Putamen (tissue), 1 donor: Measurements from ENCODE around the gene OR51D1.
A peak's percentile ranks its signal among the peaks of the same experiment; 100 is the strongest.

ENCODE experiments used
- DNase-seq: peaks from one replicate; pipeline ENCODE4 v3.0.0-alpha.2; 2016; ENCODE audit warnings: low spot score

Gene OR51D1

DNA sequence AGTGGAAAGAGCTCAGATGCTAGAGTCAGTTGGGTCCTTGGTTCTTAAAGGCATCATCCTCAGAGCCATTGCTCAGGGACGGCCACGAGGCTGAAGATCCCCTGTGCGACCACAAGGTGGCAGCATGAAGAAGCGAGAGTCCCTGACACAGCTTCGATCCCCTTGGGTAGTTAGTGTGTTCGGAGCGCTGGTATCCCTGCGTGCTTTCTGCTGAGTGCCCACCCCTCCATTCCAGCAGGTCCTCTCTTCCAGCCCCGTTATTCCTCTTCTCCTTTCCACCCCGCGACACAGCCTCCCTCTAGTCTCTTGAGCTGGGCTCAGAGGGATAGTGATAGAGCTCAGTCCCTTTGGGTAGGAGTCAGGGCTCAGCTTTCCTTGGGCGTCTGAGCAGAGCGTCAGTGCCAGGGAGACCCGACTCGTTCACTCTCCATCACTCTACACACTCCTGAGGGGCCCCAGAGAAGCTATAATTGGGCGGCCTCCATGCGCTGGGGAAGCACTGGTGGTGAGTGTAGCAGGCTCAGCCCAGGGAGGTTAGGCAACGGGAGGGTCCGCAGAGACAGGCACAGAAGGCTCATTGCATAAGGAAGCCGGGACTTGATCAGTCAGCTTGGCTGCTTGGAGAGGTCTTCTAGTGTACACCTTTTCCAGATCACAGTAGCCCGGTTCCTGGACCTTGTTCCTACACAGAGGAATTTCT, at the start of gene OR51D1:
OR51D1 (plus strand) TSS at position 516 of the 700 bp plus-strand sequence. CDS start 2,314 bp downstream, outside the sequence.
- DNase-seq = peak; percentile 52

- DNase-seq = no peak
These were observed 48.3 kb upstream of the OR51D1 start for GRCh38 chr11:4589017-4589416.

- no peak for DNase-seq
These were observed 43.5 kb upstream of the OR51D1 start, which contains the start of gene OR52I1 for GRCh38 chr11:4593739-4594138. Gene OR52I1 (plus strand): TSS chr11:4594039. CDS start chr11:4594039, 0 bp downstream.

GRCh38 chr11:4605057-4605456, 32.2 kb upstream of the OR51D1 start:
- DNase-seq = no peak

- DNase-seq = peak; percentile 4
These were observed 30.9 kb upstream of the OR51D1 start for GRCh38 chr11:4606231-4607015.

GRCh38 chr11:4607096-4607495, 30.2 kb upstream of the OR51D1 start:
- no peak for DNase-seq

GRCh38 chr11:4607781-4608666, 29.3 kb upstream of the OR51D1 start, which contains the start of gene TRIM68:
Gene TRIM68 (minus strand): TSS chr11:4608231. CDS start chr11:4605504, 2,727 bp downstream.
- DNase-seq = peak; percentile 98

- DNase-seq = no peak
These were observed 26.9 kb upstream of the OR51D1 start for GRCh38 chr11:4610258-4610935.

- no peak for DNase-seq
These were observed 25.3 kb upstream of the OR51D1 start for GRCh38 chr11:4611986-4612385.

DNA sequence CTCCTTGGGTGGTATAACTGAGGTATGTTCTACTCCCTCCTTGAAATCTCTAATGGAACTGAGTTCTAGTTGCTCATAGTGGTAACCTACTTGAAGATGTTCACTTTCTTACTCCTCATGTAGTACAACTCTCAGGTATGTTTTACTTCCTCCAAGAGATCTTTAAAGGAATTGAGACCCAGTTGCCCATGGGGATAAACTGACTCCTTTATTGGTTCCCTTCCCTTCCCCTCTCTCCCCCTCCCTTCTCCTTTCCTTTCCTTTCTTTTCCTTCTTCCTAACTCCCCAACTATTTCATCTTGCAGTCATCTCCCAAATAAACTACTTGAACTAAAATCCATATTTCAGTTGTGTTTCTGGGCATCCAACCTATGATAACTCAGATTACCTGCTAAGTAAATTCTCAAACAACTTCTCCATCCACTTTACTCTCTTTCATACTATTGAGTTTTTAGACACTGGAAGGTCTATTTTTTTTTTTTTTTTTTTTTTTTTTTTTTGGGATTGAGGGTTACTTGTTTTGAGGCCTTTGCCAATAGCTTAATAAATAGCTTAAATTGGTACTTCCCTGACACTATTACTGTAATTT, 21.3 kb upstream of the OR51D1 start:
- DNase-seq = no peak

GRCh38 chr11:4619514-4619913, 17.8 kb upstream of the OR51D1 start:
- no peak for DNase-seq

DNA sequence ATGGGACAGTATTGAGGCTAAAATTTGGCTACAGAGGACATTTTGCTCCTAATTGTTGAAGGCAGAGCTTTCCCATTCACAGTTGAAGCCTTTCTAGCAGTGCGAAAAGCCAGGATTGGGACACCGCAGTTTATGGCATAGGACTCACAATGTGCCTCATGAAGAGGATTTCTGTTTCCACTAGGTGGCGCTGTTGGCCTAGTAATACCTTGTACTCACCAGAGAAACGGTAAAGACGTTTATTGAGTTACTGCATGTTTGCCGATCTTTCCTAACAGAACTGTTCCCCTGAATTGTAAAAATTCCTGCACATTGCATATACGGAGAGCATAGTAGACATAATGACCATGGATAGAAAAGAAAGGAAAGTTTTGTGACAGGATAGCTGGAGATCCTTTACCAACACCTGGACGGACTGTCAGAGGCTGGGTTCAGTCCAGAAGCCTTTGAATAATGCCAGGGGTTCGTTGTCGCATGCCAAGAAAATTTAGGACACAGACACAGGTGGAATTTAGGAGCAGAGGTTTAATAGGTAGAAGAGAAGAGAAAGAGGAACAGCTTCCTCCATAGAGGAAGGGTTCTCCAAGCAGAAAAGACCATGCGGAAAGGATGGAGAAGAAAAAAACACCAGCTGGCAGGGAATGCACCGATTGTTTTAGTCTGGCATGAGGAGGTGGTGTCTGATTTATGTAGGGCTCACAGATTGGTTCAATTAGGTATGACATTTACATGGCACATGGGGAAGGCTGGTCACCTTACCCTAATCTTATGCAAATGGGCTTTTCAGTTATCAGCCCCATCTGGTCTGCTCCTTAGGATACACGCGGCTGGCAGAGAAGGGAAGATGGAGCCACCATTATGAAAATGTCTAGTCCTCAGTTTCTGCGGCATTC, 10.8 kb upstream of the OR51D1 start:
- peak; percentile 17 for DNase-seq

DNA sequence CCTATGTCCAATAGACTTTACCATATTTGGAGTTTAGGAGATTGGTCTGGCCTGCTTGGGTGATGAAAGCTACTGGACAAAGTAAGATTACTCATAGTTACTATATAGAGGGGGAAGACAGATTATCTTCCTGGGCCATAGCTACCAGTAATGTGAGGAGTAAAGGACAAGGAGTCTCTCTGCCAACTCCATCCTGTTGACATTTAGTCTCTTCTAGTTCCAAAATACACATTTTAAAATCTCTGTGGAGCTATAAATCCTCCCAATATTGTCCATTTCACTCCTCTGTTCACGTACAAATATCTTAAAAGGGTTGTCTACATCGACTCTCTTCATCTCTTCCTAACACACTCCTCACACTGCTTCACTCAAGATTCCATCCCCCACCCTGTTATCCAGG, 1.1 kb upstream of the OR51D1 start:
- no peak for DNase-seq

GRCh38 chr11:4637662-4638047, 378 bp downstream of the OR51D1 start:
- DNase-seq = no peak

DNA sequence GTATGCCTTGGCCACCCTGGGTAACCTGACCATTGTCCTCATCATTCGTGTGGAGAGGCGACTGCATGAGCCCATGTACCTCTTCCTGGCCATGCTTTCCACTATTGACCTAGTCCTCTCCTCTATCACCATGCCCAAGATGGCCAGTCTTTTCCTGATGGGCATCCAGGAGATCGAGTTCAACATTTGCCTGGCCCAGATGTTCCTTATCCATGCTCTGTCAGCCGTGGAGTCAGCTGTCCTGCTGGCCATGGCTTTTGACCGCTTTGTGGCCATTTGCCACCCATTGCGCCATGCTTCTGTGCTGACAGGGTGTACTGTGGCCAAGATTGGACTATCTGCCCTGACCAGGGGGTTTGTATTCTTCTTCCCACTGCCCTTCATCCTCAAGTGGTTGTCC, 2.7 kb downstream of the OR51D1 start:
- no peak for DNase-seq

- DNase-seq = no peak
These were observed 4.2 kb downstream of the OR51D1 start for GRCh38 chr11:4641501-4641900.

DNA sequence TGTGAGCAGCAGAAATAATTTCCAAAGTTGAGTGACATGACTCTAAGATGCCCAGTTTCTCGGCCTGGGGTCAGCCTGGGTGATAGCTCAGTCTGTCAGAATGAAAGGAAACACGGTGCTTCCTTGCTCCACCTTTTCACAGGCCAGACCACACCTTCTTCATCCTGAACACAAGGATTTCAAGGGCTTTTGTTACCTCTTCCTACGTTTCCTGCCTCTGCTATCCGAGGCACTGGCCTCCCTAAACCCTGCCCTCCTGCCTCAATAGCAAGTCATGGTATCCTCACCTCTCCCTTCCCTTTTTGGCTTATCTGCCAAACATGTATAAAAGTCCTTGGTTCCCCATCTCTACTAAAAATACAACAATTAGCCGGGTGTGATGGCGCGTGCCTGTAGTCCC, 4.8 kb downstream of the OR51D1 start:
- DNase-seq = no peak

DNA sequence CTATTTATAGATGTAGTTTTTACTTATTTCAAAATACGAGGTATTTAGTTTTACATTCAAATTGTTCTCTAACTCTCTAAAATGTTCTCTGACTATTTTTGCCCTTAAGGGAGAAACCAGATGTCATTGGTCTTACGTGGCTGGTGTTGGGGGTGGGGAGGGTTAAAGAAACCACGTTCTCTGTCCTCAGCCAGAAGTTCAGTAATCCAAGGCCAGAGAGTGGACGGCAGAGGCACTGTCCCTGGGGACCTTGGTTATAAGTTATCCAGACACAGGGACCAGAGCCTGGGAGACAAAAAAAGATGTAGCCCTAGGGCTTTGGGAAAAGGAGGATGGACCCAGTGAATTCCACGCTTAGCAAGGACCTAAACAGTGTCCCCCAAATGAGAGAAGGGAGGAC, 5.8 kb downstream of the OR51D1 start:
- no peak for DNase-seq

DNA sequence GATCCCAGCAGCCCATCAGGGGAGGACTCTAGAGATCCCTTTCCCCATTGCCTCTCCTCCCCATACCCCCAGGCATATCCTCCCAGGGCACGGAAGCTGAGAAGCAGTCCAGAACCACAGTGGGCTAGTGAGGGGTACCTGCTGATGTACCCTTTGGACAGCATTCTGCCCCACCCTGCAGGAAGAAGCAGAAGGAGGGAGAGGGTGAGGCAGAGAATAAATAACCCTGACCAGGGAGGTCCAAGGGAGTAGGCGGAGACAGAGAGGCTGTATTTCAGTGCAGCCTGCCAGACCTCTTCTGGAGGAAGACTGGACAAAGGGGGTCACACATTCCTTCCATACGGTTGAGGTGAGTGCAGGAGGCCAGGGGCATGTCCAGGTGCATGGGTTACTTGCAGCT, 6.4 kb downstream of the OR51D1 start, which contains the start of gene OR51E1:
OR51E1 (plus strand) TSS at position 301 of the 400 bp plus-strand sequence. CDS start 8,545 bp downstream, outside the sequence.
- DNase-seq = no peak

- DNase-seq = no peak
These were observed 7.0 kb downstream of the OR51D1 start for GRCh38 chr11:4644233-4644632.
